ENCODE results near the gene APMAP.

DNA sequence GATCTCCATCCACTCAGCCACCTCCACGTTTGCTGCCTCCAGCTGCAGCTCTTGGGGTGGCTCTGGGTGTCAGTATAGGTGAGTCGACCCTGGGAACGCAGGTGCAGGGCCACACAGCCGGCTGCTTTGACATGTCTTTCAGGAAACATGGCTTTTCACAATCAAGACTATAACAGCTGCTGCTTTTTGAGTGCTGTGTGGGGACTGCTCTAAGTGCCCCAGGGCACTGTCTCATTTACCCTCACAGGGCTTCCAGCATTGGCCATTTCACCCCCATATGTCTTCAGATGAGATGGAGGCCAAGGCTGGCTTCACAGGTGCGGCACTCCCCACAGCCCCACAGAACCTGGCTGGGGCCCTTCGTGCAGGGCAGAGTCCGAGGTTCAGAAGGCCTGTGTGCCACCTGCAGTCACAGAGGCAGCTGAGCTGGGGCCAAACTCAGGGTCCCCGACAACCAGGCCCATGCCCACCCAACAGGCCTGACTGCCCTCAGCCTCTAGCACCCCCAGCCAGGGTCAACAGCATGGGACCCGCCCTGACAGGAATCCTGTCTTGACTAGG lies 58.4 kb downstream of the APMAP start:
- TF ChIP-seq, protein P1, sequence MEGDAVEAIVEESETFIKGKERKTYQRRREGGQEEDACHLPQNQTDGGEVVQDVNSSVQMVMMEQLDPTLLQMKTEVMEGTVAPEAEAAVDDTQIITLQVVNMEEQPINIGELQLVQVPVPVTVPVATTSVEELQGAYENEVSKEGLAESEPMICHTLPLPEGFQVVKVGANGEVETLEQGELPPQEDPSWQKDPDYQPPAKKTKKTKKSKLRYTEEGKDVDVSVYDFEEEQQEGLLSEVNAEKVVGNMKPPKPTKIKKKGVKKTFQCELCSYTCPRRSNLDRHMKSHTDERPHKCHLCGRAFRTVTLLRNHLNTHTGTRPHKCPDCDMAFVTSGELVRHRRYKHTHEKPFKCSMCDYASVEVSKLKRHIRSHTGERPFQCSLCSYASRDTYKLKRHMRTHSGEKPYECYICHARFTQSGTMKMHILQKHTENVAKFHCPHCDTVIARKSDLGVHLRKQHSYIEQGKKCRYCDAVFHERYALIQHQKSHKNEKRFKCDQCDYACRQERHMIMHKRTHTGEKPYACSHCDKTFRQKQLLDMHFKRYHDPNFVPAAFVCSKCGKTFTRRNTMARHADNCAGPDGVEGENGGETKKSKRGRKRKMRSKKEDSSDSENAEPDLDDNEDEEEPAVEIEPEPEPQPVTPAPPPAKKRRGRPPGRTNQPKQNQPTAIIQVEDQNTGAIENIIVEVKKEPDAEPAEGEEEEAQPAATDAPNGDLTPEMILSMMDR (IDR thresholded peaks at IDR 0.05): no peak
- no peak for TF ChIP-seq POLR2A (IDR thresholded peaks at IDR 0.05)
- TF ChIP-seq POLR2AphosphoS5 (IDR thresholded peaks at IDR 0.05): no peak

All from prostate gland (tissue), 2 donors.